ELR (cell line): Measurements from ENCODE around the gene SAP30.

ENCODE experiments used
- DNase-seq: peaks from one replicate; pipeline ENCODE4 v3.0.0-alpha.2; 2015; ENCODE audit warnings: low read depth

Gene SAP30

DNA sequence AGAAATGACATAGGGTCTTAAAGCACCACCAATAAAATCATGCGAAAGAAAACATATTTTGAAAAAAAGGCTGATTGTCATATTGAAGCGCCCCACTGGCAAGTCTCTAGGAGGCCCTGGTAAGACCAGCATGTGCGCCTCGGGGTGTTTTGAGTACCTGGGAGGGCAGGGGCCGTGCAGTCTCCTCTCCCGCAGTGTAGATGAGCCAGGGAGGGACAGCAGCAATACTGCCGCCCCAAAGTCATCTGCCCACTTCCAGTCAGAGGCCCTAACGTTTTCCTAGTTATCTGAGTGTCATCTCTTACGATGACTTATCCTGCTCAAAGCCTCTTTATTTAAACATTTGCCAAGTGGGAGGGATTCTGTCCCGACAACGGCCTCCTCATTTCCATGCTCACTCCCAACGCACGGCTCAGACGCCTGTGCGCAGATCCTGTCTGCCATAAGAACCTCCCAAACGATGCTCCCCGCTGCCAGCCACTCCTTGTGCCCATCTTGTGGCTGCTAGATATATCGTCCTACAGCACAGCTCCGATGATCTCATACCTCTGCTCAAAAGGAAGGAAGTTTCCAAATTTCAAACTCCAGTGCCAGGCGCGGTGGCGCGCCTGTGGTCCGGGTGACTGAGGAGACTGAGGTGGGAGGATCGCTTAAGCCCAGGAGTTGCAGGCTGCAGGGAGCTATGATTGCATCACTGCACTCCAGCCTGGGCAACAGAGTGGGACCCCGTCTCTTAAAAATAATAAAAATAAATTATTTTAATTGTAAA is 45.3 kb downstream of the SAP30 start:
- DNase-seq, result no peak

DNA sequence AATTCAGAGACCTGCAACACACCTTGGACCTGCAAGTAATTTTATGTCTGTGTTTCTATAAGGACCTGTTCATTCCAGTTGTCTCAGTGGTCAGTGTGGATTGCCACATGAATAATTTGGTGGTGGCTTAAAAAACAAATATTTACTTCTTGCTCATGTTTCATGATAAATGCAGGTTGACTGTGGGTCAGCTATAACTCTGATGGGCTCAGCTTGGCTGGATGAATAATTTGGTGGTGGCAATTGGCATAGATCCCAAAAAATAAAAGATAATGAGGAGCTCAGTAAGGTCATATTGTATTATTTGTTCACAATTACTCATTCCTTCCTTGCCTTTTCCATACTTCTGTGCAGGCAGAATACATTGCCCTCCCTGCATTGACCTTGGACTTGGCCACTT is 47.1 kb downstream of the SAP30 start:
- no peak for DNase-seq

DNA sequence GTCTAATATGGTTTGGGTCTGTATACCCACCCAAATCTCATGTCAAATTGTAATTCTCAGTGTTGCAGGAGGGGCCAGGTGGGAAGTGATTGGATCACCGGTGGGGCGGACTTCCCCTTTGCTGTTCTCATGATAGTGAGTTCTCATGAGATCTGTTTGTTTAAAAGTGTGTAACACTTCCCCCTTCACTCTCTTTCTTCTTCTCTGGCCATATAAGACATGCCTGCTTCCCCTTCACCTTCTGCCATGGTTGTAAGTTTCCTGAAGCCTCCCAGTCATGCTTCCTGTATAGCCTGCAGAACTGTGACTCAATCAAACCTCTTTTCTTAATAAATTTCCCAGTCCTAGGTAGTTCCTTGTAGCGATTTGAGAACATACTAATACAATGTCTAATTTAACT is 47.9 kb downstream of the SAP30 start:
- peak; percentile 10 for DNase-seq

DNA sequence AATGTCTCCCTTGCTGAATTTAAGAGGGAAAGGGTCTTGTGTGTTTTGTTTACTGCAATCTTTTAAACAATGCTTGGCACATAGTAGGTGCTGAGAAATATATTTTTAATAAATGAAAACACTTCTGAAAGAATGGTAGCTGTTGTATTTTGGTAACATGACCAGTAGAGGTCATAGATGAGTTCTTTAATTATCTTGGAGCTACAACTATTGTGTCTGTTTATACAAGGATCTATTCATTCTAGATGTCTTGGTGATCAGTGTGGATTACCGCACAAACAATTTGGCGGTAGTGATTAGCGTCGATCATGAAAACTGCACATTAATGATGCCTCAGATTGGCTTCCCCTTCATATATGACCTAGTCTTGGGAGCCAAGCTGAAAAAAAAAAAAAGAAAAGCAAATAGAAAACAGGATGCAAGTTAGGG is 49.6 kb downstream of the SAP30 start:
- peak; percentile 55 for DNase-seq

DNA sequence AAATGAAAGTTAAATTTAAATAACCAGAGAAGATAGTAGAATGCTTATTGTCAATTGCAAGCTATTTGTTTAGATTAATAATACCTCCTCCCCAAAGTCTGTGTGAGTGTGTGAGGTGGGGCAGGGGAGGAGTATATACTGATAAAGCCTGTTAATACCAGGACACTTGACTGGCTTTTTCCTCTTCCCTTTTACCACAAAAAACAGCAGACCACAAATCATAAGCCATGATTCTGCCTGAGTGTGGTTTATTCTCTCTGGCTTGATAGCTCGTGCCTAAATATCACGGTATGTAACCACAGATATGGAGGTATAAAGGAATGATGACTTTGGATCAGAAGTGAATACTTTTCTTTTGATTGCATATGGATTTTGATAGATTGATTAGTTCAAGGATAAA is 50.0 kb downstream of the SAP30 start:
- no peak for DNase-seq

DNA sequence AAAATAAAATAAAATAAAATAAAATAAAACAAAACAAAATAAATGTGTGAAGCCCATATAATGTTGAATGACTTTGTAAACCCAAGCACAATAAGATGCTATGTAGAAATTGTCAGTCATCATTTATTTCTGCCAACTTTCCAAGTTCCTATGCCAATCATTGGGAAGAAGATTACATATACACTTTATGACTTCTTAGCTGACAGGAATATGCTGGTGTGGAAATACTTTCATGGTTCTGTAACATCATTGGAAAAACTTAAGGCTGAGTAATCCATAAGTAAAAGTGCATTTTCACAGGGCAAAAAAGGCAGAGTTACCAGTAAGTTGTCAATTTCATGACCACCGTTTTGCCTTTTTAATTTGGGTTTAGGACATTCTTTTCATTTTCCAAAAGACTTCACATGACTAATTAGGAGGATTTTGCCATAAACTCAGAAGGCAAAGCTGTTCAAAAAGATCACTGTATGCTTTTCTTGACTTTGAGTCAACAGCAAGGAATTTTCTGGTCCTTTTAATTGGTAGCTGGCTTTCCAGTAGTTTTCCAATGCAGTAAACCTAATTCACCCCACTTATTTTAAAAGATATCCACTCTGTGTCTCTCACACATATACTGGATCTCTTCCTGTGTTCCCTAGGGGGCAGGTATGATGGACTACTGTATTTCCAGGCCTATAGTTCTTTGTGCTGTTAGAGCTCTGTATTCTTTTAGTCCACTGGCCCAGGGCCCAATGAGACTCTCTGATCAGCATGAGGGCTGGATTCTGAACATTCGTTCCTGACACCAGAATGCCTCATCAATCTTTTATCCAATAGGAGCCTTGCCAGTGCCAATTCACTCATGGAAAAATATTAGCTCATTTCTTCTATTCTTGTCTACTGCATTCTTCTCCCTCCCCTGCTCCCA is 54.4 kb downstream of the SAP30 start:
- peak; percentile 47 for DNase-seq

DNA sequence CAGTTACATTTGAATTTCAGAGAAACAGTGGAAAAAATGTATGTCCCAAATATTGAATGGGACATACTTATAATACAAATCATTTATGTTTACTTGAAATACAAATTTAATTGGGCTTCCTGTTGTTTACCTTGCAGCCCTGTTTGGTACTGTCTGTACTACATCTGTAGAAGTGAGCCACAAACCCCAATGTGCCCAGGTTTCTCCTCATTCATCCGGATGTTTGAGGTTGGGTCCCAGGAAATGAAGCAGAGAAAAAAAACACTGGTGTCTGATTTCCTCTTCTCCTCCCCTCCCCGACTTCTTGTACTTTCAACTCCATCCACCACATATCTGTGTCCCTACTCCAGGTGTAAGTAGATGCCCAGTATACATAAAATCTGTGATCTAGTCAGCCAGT is 55.3 kb downstream of the SAP30 start:
- DNase-seq, result no peak
